ENCODE measurements around the gene PILRA. TPM values are rescaled to one million over a fixed set of nuclear protein-coding genes. Genes with fewer than 3 reads are reported as not detected.

The PILRA gene
- total RNA-seq, 1 experiment from 2014 or later, result 1.8 TPM

DNA sequence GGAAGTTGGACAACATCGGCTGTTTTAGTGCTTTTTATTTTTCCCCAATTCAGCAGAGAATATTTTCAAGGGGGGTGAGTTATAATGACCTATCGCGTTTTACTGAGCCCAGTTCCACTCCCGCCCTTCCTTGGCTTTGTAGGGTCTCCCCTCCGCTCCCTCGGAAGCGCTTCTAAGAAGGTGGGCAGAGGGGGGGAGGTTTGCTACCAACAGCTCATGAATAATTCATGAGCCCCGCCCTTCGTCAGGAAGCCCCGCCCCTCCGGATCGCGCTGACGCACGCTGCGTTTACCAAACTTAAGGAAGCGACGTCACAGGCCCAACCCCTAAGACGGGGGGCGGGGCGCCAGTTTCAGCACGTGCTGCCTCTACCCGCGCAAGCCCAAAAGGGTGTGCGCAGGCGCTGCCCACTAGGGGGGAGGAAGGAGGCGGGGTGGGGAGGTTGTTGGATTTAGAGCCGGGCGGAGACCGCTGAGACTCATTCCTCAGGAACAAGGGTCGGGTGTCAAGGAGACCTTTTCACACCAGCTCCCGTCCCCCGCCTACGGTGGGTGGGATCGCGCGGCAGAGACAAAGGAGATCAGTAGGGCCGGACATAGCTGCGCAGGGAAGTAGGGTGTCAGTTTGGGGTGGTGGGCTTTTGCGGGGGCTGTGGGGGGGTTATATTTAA lies 55.8 kb downstream of the PILRA start (continued):
- TF ChIP-seq, protein P1, sequence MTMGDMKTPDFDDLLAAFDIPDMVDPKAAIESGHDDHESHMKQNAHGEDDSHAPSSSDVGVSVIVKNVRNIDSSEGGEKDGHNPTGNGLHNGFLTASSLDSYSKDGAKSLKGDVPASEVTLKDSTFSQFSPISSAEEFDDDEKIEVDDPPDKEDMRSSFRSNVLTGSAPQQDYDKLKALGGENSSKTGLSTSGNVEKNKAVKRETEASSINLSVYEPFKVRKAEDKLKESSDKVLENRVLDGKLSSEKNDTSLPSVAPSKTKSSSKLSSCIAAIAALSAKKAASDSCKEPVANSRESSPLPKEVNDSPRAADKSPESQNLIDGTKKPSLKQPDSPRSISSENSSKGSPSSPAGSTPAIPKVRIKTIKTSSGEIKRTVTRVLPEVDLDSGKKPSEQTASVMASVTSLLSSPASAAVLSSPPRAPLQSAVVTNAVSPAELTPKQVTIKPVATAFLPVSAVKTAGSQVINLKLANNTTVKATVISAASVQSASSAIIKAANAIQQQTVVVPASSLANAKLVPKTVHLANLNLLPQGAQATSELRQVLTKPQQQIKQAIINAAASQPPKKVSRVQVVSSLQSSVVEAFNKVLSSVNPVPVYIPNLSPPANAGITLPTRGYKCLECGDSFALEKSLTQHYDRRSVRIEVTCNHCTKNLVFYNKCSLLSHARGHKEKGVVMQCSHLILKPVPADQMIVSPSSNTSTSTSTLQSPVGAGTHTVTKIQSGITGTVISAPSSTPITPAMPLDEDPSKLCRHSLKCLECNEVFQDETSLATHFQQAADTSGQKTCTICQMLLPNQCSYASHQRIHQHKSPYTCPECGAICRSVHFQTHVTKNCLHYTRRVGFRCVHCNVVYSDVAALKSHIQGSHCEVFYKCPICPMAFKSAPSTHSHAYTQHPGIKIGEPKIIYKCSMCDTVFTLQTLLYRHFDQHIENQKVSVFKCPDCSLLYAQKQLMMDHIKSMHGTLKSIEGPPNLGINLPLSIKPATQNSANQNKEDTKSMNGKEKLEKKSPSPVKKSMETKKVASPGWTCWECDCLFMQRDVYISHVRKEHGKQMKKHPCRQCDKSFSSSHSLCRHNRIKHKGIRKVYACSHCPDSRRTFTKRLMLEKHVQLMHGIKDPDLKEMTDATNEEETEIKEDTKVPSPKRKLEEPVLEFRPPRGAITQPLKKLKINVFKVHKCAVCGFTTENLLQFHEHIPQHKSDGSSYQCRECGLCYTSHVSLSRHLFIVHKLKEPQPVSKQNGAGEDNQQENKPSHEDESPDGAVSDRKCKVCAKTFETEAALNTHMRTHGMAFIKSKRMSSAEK (CRISPR knock-in tag; IDR thresholded peaks at IDR 0.05; ENCODE audit: borderline replicate concordance), result no peak
- TF ChIP-seq CREM (CRISPR knock-in tag; IDR thresholded peaks at IDR 0.05) (peak; percentile 83), SMAD4 (CRISPR knock-in tag; IDR thresholded peaks at IDR 0.05) (no peak), NR1H2 (CRISPR knock-in tag; IDR thresholded peaks at IDR 0.05) (no peak), ZNF219 (CRISPR knock-in tag; IDR thresholded peaks at IDR 0.05; ENCODE audit: borderline replicate concordance) (no peak), JUN (CRISPR knock-in tag; IDR thresholded peaks at IDR 0.05) (no peak), MYBL2 (CRISPR knock-in tag; IDR thresholded peaks at IDR 0.05) (peak; percentile 86), CREB1 (CRISPR knock-in tag; IDR thresholded peaks at IDR 0.05) (peak; percentile 61; the same call in 1 of the 2 replicates), GABPB1 (CRISPR knock-in tag; IDR thresholded peaks at IDR 0.05) (peak; percentile 80)
- TF ChIP-seq, protein P2, sequence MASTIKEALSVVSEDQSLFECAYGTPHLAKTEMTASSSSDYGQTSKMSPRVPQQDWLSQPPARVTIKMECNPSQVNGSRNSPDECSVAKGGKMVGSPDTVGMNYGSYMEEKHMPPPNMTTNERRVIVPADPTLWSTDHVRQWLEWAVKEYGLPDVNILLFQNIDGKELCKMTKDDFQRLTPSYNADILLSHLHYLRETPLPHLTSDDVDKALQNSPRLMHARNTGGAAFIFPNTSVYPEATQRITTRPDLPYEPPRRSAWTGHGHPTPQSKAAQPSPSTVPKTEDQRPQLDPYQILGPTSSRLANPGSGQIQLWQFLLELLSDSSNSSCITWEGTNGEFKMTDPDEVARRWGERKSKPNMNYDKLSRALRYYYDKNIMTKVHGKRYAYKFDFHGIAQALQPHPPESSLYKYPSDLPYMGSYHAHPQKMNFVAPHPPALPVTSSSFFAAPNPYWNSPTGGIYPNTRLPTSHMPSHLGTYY (CRISPR knock-in tag; IDR thresholded peaks at IDR 0.05), result peak; percentile 48; the same call in 1 of the 2 replicates
- TF ChIP-seq, protein P3, sequence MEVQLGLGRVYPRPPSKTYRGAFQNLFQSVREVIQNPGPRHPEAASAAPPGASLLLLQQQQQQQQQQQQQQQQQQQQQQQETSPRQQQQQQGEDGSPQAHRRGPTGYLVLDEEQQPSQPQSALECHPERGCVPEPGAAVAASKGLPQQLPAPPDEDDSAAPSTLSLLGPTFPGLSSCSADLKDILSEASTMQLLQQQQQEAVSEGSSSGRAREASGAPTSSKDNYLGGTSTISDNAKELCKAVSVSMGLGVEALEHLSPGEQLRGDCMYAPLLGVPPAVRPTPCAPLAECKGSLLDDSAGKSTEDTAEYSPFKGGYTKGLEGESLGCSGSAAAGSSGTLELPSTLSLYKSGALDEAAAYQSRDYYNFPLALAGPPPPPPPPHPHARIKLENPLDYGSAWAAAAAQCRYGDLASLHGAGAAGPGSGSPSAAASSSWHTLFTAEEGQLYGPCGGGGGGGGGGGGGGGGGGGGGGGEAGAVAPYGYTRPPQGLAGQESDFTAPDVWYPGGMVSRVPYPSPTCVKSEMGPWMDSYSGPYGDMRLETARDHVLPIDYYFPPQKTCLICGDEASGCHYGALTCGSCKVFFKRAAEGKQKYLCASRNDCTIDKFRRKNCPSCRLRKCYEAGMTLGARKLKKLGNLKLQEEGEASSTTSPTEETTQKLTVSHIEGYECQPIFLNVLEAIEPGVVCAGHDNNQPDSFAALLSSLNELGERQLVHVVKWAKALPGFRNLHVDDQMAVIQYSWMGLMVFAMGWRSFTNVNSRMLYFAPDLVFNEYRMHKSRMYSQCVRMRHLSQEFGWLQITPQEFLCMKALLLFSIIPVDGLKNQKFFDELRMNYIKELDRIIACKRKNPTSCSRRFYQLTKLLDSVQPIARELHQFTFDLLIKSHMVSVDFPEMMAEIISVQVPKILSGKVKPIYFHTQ (CRISPR knock-in tag; IDR thresholded peaks at IDR 0.05), result no peak; the same call in 1 of the 2 replicates
- TF ChIP-seq, protein P4, sequence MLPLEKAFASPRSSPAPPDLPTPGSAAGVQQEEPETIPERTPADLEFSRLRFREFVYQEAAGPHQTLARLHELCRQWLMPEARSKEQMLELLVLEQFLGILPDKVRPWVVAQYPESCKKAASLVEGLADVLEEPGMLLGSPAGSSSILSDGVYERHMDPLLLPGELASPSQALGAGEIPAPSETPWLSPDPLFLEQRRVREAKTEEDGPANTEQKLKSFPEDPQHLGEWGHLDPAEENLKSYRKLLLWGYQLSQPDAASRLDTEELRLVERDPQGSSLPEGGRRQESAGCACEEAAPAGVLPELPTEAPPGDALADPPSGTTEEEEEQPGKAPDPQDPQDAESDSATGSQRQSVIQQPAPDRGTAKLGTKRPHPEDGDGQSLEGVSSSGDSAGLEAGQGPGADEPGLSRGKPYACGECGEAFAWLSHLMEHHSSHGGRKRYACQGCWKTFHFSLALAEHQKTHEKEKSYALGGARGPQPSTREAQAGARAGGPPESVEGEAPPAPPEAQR (CRISPR knock-in tag; IDR thresholded peaks at IDR 0.05), result no peak

DNA sequence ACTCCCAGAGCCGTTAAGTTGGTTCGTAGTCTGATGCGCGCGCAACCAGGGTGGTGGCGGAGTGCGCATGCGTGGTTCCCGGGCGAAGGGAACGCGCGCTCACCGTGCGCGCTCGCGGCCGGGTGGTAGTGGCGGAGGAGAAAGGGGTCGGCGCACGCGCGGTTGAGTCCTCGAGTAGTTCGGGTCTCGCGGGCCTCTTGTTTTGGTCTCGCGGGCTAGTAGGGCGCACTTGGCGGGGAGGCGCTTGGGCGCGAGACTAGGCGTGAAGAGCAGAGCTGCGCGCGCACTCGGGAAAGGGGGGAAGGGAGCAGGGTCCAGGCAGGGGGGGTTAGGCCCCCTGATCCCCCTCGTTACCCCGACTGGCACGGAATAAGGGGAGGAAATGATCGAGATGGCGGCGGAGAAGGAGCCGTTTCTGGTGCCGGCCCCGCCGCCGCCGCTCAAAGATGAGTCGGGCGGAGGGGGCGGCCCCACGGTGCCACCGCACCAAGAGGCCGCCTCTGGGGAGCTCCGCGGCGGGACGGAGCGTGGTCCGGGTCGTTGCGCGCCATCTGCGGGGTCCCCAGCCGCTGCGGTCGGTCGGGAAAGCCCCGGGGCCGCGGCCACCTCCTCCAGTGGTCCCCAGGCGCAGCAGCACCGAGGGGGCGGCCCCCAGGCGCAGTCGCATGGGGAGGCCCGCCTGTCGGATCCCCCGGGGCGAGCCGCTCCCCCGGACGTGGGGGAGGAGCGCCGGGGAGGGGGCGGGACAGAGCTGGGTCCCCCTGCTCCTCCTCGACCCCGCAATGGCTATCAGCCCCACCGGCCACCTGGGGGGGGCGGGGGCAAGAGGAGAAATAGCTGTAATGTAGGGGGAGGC lies 56.6 kb downstream of the PILRA start, which contains the start of gene MEPCE:
TSS of gene MEPCE (plus strand) at position 195 of the 856 bp plus-strand sequence. CDS start at position 383, 188 bp downstream.
- POLR2A ChIA-PET, result interaction anchor here (0.5 to 3.0 kb wide), 13 partner anchors 14 to 459 kb away, joined by 3 to 25 read pairs (median 5); partner anchors contain the start of genes FBXO24, LAMTOR4 and UFSP1
- TF ChIP-seq, protein P5, sequence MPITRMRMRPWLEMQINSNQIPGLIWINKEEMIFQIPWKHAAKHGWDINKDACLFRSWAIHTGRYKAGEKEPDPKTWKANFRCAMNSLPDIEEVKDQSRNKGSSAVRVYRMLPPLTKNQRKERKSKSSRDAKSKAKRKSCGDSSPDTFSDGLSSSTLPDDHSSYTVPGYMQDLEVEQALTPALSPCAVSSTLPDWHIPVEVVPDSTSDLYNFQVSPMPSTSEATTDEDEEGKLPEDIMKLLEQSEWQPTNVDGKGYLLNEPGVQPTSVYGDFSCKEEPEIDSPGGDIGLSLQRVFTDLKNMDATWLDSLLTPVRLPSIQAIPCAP (CRISPR knock-in tag; IDR thresholded peaks at IDR 0.05), result no peak
- TF ChIP-seq SP1 (CRISPR knock-in tag; conservative IDR thresholded peaks at IDR 0.05), result no peak
- no peak for TF ChIP-seq PRRX2 (CRISPR knock-in tag; IDR thresholded peaks at IDR 0.05)
- TF ChIP-seq, protein P6, sequence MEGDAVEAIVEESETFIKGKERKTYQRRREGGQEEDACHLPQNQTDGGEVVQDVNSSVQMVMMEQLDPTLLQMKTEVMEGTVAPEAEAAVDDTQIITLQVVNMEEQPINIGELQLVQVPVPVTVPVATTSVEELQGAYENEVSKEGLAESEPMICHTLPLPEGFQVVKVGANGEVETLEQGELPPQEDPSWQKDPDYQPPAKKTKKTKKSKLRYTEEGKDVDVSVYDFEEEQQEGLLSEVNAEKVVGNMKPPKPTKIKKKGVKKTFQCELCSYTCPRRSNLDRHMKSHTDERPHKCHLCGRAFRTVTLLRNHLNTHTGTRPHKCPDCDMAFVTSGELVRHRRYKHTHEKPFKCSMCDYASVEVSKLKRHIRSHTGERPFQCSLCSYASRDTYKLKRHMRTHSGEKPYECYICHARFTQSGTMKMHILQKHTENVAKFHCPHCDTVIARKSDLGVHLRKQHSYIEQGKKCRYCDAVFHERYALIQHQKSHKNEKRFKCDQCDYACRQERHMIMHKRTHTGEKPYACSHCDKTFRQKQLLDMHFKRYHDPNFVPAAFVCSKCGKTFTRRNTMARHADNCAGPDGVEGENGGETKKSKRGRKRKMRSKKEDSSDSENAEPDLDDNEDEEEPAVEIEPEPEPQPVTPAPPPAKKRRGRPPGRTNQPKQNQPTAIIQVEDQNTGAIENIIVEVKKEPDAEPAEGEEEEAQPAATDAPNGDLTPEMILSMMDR (IDR thresholded peaks at IDR 0.05), result no peak
- TF ChIP-seq, protein P7, sequence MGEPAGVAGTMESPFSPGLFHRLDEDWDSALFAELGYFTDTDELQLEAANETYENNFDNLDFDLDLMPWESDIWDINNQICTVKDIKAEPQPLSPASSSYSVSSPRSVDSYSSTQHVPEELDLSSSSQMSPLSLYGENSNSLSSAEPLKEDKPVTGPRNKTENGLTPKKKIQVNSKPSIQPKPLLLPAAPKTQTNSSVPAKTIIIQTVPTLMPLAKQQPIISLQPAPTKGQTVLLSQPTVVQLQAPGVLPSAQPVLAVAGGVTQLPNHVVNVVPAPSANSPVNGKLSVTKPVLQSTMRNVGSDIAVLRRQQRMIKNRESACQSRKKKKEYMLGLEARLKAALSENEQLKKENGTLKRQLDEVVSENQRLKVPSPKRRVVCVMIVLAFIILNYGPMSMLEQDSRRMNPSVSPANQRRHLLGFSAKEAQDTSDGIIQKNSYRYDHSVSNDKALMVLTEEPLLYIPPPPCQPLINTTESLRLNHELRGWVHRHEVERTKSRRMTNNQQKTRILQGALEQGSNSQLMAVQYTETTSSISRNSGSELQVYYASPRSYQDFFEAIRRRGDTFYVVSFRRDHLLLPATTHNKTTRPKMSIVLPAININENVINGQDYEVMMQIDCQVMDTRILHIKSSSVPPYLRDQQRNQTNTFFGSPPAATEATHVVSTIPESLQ (CRISPR knock-in tag; IDR thresholded peaks at IDR 0.05), result no peak
- TF ChIP-seq ZNF121 (CRISPR knock-in tag; IDR thresholded peaks at IDR 0.05), result no peak

More for the DNA sequence above, 56.6 kb downstream of the PILRA start, which contains the start of gene MEPCE:
- DNase-seq (ENCODE audit: low spot score) (peak; percentile 90), ATAC-seq (peak; percentile 41)
- peaks cover 30% of the 10 kb centered on the region for H3K27me3 Mint-ChIP-seq (ENCODE audit: low read depth)
- peak within 1 kb of the TSS; percentile 100 for H3K27ac Mint-ChIP-seq
- peak within 1 kb of the TSS; percentile 97 for H3K4me3 Mint-ChIP-seq
- CTCF ChIA-PET, result interaction anchor here (0.6 to 3.2 kb wide), 14 partner anchors 15 to 130 kb away, joined by 3 to 20 read pairs (median 4); no protein-coding TSS in a partner anchor
- H3K36me3 Mint-ChIP-seq, result peaks cover 32% of the 10 kb centered on the region
- H3K4me1 Mint-ChIP-seq, result peaks cover 32% of the 10 kb centered on the region
- H3K9me3 Mint-ChIP-seq, result peaks cover 4% of the 10 kb centered on the region; the same call in 1 of the 2 replicates

All from WTC11 (cell line).